ENCODE results near the gene ZNF565.

The ZNF565 gene

GRCh38 chr19:36150586-36150985 lies 63.9 kb downstream of the ZNF565 start:
- no peak for TF ChIP-seq CTCF (conservative IDR thresholded peaks at IDR 0.05; ENCODE audit: control insufficient read depth, insufficient read depth, low read depth, low read length)
- no peak overlapping the region for H3K4me3 ChIP-seq (ENCODE audit: control insufficient read depth, low read depth, low read length)
- no peak for DNase-seq (ENCODE audit: low read depth)

GRCh38 chr19:36149673-36150406 lies 64.6 kb downstream of the ZNF565 start:
- no peak for DNase-seq (ENCODE audit: low read depth)
- H3K4me3 ChIP-seq (ENCODE audit: control insufficient read depth, low read depth, low read length), result no peak overlapping the region
- TF ChIP-seq CTCF (conservative IDR thresholded peaks at IDR 0.05; ENCODE audit: control insufficient read depth, insufficient read depth, low read depth, low read length), result no peak

DNA sequence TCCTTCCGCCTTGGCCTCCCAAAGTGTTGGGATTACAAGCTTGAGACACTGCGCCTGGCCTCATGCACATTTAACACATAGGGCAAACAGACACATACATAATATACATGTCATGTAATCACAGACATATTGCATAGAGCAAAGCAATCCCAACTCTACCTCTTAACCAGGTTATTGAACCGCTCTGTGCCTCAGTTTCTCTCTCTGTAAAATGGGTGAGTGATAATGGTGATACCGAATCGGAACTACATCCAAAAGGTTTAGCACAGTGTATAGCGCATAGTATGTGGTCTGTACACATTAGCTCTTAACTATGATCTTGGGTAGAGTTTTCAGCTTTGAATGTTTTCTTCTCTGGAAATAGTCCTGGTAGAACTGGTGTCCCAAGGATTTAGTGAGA lies 69.8 kb downstream of the ZNF565 start:
- H3K4me3 ChIP-seq (ENCODE audit: control insufficient read depth, low read depth, low read length), result no peak overlapping the region
- DNase-seq (ENCODE audit: low read depth), result no peak
- no peak for TF ChIP-seq CTCF (conservative IDR thresholded peaks at IDR 0.05; ENCODE audit: control insufficient read depth, insufficient read depth, low read depth, low read length)

GRCh38 chr19:36142496-36142895 lies 72.0 kb downstream of the ZNF565 start:
- TF ChIP-seq CTCF (conservative IDR thresholded peaks at IDR 0.05; ENCODE audit: control insufficient read depth, insufficient read depth, low read depth, low read length), result no peak
- no peak overlapping the region for H3K4me3 ChIP-seq (ENCODE audit: control insufficient read depth, low read depth, low read length)
- no peak for DNase-seq (ENCODE audit: low read depth)

GRCh38 chr19:36142046-36142445 lies 72.4 kb downstream of the ZNF565 start:
- no peak for DNase-seq (ENCODE audit: low read depth)
- TF ChIP-seq CTCF (conservative IDR thresholded peaks at IDR 0.05; ENCODE audit: control insufficient read depth, insufficient read depth, low read depth, low read length), result no peak
- no peak overlapping the region for H3K4me3 ChIP-seq (ENCODE audit: control insufficient read depth, low read depth, low read length)

- peak; percentile 79 for DNase-seq (ENCODE audit: low read depth)
- no peak for TF ChIP-seq CTCF (conservative IDR thresholded peaks at IDR 0.05; ENCODE audit: control insufficient read depth, insufficient read depth, low read depth, low read length)
- peak overlapping the region; percentile 100 for H3K4me3 ChIP-seq (ENCODE audit: control insufficient read depth, low read depth, low read length)
These were observed 73.2 kb downstream of the ZNF565 start for GRCh38 chr19:36141039-36141927.

Measured in fibroblast of mammary gland (primary cell).